Measurements from ENCODE around the gene ST6GALNAC2.
A peak's percentile ranks its signal among the peaks of the same experiment; 100 is the strongest.
"Not testable (repeated sequence)": the region's sequence is repeated elsewhere in the genome, so short reads cannot be mapped to it uniquely, and the experiment has no call there.

Gene ST6GALNAC2

GRCh38 chr17:76570457-76570856, 15.2 kb downstream of the ST6GALNAC2 start:
- DNase-seq, result no peak

GRCh38 chr17:76569607-76570279, 15.9 kb downstream of the ST6GALNAC2 start:
- no peak for DNase-seq

GRCh38 chr17:76568811-76569221, 16.8 kb downstream of the ST6GALNAC2 start:
- DNase-seq, result no peak

GRCh38 chr17:76567634-76568432, 17.8 kb downstream of the ST6GALNAC2 start:
- peak; percentile 48 for DNase-seq

DNA sequence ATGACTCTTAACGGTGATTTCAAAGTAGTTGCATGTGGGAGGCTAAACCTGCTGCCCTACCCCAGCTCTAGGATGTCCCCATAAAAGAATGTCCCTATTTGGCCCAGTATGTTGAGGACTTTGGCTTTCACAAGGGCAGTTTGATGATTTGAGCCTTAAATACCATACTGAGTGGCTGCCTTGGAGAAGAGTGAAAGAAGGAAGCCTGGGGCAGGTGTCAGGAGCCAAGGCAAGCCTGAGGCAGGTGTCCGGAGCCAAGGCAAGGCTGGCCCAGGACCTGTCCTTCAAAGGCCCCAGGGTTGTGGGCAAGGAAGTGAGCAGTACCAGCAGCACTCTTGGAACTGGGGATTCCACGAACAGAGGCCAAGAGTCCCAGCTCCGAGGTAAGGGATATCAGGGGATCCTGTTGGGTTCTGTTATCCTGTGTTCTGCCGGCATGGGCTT, 18.6 kb downstream of the ST6GALNAC2 start:
- DNase-seq, result peak; percentile 48

- no peak for DNase-seq
These were observed 19.1 kb downstream of the ST6GALNAC2 start for GRCh38 chr17:76566613-76566943.

DNA sequence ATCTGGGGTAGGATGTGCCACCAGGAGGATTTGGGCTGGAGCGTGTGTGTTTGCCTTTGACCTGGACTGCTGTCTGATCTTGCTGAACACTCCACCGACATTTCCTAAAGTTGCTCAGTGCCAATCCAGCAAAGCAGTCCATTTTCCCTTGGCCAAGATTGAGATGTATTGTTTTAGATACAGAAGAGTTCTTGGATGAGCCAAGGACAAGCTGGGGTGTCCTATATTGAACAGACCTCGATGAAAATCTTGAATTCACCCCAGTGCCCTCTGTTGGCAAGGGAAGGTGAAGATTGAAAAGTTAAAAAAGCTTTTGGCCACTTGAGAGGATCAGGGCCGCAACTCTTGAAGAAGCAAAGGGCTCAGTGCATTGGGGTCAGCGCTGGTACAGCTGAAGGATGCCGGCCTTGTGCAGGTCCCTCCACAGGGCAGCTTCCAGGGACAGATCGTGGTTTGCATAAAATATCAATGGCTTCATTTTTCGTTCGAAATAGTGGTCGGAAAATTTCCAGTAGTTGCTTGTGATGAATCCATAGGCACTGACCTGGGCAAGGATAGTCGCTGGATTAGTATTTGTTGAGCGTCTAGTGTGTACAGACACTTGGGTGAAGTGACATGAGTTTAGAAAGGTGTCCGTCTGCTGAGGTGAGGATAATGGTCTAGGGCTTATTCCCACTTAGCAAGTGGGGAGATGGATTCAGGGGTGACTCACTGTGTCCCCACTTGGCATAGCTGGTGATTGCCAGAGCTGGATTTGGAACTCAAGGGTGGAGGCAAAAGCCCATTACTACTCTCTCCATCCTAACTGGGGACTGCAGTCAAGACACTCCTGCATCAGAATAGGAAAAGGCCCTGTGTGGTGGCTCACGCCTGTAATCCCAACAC, 19.7 kb downstream of the ST6GALNAC2 start:
- no peak for DNase-seq

GRCh38 chr17:76564991-76565727, 20.5 kb downstream of the ST6GALNAC2 start:
- DNase-seq, result peak; percentile 60

- not testable (repeated sequence) for DNase-seq
These were observed 22.3 kb downstream of the ST6GALNAC2 start for GRCh38 chr17:76563359-76563758.

DNA sequence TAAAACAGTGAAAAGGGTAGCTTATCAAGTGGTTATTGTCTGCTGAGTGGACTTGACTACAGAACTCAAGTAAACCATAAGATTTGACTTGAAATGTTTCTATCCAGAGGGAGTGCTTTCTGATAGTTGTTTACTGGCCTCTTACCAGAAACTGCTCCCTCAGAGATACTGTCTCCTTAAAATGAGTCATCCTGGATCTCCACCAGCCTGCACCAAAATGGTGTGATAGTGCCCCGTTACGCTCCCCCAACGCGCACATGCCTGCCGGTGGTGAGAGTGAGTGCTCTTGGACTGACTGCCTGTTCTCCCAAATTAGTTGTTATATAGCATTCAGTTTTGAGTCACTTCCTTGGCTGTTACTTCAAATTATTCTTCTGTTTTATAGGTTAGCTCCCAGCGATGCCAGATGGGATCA, 22.9 kb downstream of the ST6GALNAC2 start:
- no peak for DNase-seq

DNA sequence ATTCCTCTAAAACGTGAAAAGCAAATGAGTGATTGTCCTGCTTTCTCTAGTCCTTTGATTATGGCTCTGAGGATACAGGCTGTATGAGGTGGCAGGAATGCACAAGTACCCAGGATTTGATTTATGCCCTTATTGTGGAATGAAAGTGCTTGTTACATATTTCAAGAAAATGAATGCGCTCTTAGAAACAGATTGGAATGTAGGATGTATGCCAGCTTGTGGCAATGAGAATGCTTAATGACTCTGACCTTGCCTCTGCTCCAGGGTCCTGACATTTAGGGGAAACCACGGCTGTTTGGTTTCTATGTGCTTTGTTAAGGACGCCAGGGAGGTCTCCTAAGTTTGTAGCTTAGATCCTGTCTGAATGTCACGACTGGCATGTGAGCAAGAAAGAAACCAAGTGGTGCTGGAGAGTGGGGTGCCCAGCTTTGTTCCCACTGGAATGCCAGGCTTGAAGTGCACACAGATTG, 23.8 kb downstream of the ST6GALNAC2 start:
- no peak for DNase-seq

DNA sequence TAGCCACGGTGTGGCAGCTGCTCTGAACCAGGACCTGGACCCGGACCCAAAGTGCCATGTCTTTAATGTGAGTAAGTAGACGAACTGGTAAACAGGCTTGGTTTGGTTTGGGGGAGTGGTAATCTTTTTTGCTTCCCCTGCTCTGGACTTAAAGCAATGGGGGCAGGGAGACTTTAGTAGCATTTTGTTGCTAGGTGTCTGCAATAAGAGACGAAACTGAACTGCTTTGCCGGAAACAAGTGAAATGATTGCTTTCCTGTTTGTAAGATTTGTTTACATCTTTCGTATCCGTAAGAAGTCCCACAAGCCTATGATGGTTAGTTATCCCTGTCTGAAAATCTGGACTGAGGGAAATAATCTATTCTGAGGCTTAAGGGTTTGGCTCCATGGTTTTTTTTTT, 24.3 kb downstream of the ST6GALNAC2 start:
- no peak for DNase-seq

DNA sequence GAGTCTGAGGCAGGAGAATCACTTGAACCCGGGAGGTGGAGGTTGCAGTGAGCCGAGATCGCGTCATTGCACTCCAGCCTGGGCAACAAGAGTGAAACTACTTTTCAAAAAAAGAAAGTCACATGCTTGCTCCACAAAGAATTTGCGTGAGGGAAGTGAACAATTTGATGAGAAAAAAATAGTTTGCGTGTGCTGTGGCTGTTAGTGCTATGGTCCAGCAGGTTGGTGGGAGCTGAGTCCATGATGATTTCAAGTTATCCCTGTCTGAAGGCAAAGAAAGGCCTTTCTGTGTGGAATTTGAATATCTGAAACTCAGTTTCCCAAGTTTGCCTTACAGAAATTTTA, 24.8 kb downstream of the ST6GALNAC2 start:
- no peak for DNase-seq

GRCh38 chr17:76560036-76560876, 25.4 kb downstream of the ST6GALNAC2 start:
- no peak for DNase-seq

GRCh38 chr17:76559460-76559859, 26.2 kb downstream of the ST6GALNAC2 start:
- not testable (repeated sequence) for DNase-seq

- DNase-seq, result peak; percentile 58
These were observed 27.2 kb downstream of the ST6GALNAC2 start for GRCh38 chr17:76558198-76559095.

GRCh38 chr17:76557368-76558197, 28.1 kb downstream of the ST6GALNAC2 start:
- peak; percentile 98 for DNase-seq

GRCh38 chr17:76556765-76557367, 28.8 kb downstream of the ST6GALNAC2 start:
- DNase-seq, result peak; percentile 73

- no peak for DNase-seq
These were observed 31.5 kb downstream of the ST6GALNAC2 start for GRCh38 chr17:76554131-76554530.

Measured in DMS53 (cell line).